ENCODE results near the gene KCNJ9. TPM values are rescaled to one million over a fixed set of nuclear protein-coding genes. Genes with fewer than 3 reads are reported as not detected.

KCNJ9 gene
- total RNA-seq, 2 donors from 2014 or later: not detected

- H3K4me3 ChIP-seq: no peak overlapping the region
- H3K36me3 ChIP-seq (replicated peaks in 1 of 2; ENCODE audit: insufficient read depth in 1 of 2, low read depth in 2 of 2): no peaks in the 10 kb centered on the region
- peaks cover 49% of the 10 kb centered on the region for H3K4me1 ChIP-seq
Measured at GRCh38 chr1:160099716-160100375, 18.5 kb downstream of the KCNJ9 start.

DNA sequence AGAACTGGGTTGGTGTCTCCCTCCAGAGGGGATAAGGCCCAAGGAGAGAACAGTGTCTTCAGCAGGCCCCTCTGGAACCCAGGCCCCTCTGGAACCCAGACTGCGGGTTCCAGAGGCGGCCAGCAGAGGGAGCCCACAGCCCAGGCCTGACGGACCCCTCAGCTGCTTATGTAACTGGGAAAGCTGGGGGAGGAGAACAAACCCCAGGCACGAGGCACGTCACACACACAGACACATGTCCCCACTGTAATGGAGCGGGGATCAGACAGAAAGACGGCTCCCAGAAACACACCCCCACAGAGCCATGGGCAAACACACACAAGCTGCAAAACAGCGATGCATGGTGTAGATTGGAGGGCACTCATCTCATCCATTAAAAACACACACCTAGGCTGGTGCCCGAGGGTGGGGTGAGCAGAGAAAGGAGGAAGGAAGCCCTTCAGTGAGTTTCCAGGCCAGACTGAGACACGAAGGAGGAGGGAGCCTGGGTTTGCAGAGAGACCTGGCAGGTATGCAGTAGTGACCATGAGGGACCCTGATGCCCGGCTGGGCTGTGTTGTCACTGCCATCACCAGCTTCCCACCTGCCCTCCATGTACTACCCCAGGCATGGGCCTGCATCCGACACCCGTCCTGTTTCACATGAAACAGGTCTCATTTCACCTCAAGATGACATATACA, 19.8 kb downstream of the KCNJ9 start:
- Histone ChIP-seq H3K27ac (peak overlapping the region in 3 of 4 donors; percentile 46 to 67 (median 55)), H3K4me3 (no peak overlapping the region), H3K9me3 (no peaks in the 10 kb centered on the region), H3K27me3 (no peaks in the 10 kb centered on the region), H3K4me1 (peaks cover 38% of the 10 kb centered on the region), H3K36me3 (replicated peaks in 1 of 2; ENCODE audit: insufficient read depth in 1 of 2, low read depth in 2 of 2) (no peaks in the 10 kb centered on the region)
- TF ChIP-seq CTCF (IDR thresholded peaks at IDR 0.05): peak; percentile 86 to 99 (median 89)
- TF ChIP-seq POLR2A (IDR thresholded peaks at IDR 0.05): peak in 2 of 3 donors; percentile 17 to 22
- WGBS, 2 donors: 19 to 20% methylated on average over 9 to 13 of the region's 13 CpGs
- DNase-seq (peak; percentile 80 to 87 (median 86)), ATAC-seq (peak; percentile 35)
- intact Hi-C loops (cut with DNase I): loop anchor here (5.0 to 10.0 kb wide), 2 partner anchors 191 to 274 kb away; no protein-coding TSS in a partner anchor

More at GRCh38 chr1:160099716-160100375, 18.5 kb downstream of the KCNJ9 start:
- no peak for TF ChIP-seq CTCF (IDR thresholded peaks at IDR 0.05)
- intact Hi-C loops (cut with DNase I): loop anchor here (5.0 to 10.0 kb wide), 2 partner anchors 192 to 275 kb away; no protein-coding TSS in a partner anchor
- 83 to 94% methylated on average over 2 of the region's 2 CpGs for WGBS, 2 donors
- Histone ChIP-seq H3K9me3 (no peaks in the 10 kb centered on the region), H3K27ac (peak overlapping the region; percentile 91 to 99 (median 96)), H3K27me3 (no peaks in the 10 kb centered on the region)
- DNase-seq: no peak
- no peak for ATAC-seq

- Histone ChIP-seq H3K9me3 (no peaks in the 10 kb centered on the region), H3K36me3 (replicated peaks in 1 of 2; ENCODE audit: insufficient read depth in 1 of 2, low read depth in 2 of 2) (no peaks in the 10 kb centered on the region), H3K4me1 (peaks cover 30% of the 10 kb centered on the region), H3K4me3 (no peak overlapping the region), H3K27me3 (no peaks in the 10 kb centered on the region), H3K27ac (peak overlapping the region in 3 of 4 donors; percentile 46 to 67 (median 55))
- intact Hi-C loops (cut with DNase I): loop anchor here (5.0 to 10.0 kb wide), 2 partner anchors 190 to 273 kb away; no protein-coding TSS in a partner anchor
- ATAC-seq (no peak), DNase-seq (no peak)
- TF ChIP-seq CTCF (IDR thresholded peaks at IDR 0.05): no peak
- no peak for TF ChIP-seq POLR2A (IDR thresholded peaks at IDR 0.05)
- WGBS, 2 donors: 67 to 68% methylated on average over 9 of the region's 9 CpGs
Measured at GRCh38 chr1:160101717-160102522, 20.6 kb downstream of the KCNJ9 start.

GRCh38 chr1:160103658-160104408, 22.5 kb downstream of the KCNJ9 start:
- H3K27ac ChIP-seq: no peak overlapping the region
- 69 to 71% methylated on average over 6 of the region's 6 CpGs for WGBS, 2 donors
- no peak for DNase-seq
- H3K36me3 ChIP-seq (replicated peaks in 1 of 2; ENCODE audit: insufficient read depth in 1 of 2, low read depth in 2 of 2): no peaks in the 10 kb centered on the region
- H3K9me3 ChIP-seq: no peaks in the 10 kb centered on the region
- H3K4me1 ChIP-seq: peaks cover 19% of the 10 kb centered on the region
- intact Hi-C loops (cut with DNase I): loop anchor here (5.0 to 10.0 kb wide), 2 partner anchors 188 to 271 kb away; no protein-coding TSS in a partner anchor
- no peak for ATAC-seq
- TF ChIP-seq CTCF (IDR thresholded peaks at IDR 0.05) (no peak), POLR2A (IDR thresholded peaks at IDR 0.05) (no peak)
- no peak overlapping the region for H3K4me3 ChIP-seq
- no peaks in the 10 kb centered on the region for H3K27me3 ChIP-seq
